SU-DHL-6 (cell line): ENCODE data around the gene ZNF74.

Experiments used
- H2AFZ ChIP-seq: fragments of 200-600 bp; sonication (generic); 2 replicates; pipeline ENCODE4 v1.6.1; 2014; ENCODE audit warnings: low read depth, mild to moderate bottlenecking, moderate library complexity, mixed read lengths, antibody characterized with exemption, low read length; ENCODE audit not compliant: severe bottlenecking
- H3F3A ChIP-seq: fragments of 200-600 bp; shearing (Covaris generic); 2 replicates; pipeline ENCODE4 v1.6.0; 2016; ENCODE audit warnings: antibody characterized with exemption, mild to moderate bottlenecking; ENCODE audit not compliant: insufficient read depth
- H3K27ac ChIP-seq: fragments of 200-600 bp; sonication (generic); 2 replicates; pipeline ENCODE4 v1.5.1; 2016; ENCODE audit warnings: low read depth, mild to moderate bottlenecking, low read length, moderate library complexity, mixed read lengths
- H3K27me3 ChIP-seq: fragments of 200-600 bp; sonication (generic), shearing (Covaris generic); 2 replicates; pipeline ENCODE4 v1.6.0; 2014; ENCODE audit warnings: mild to moderate bottlenecking, low read length
- H3K36me3 ChIP-seq: fragments of 200-600 bp; sonication (generic); 2 replicates; pipeline ENCODE4 v1.6.1; 2014; ENCODE audit warnings: mild to moderate bottlenecking, low read length, mixed read lengths
- H3K4me2 ChIP-seq: fragments of 300-600, 200-600 bp; shearing (Covaris generic), sonication (generic); 2 replicates; pipeline ENCODE4 v1.6.0; 2014; ENCODE audit warnings: low read length, low read depth, mild to moderate bottlenecking; ENCODE audit not compliant: poor library complexity, severe bottlenecking
- H3K4me3 ChIP-seq: fragments of 200-600 bp; sonication (generic); 2 replicates; pipeline ENCODE4 v1.5.1; 2014; ENCODE audit warnings: antibody characterized with exemption, low read length, mild to moderate bottlenecking, mixed read lengths; ENCODE audit not compliant: insufficient read depth, poor library complexity, severe bottlenecking
- H3K79me2 ChIP-seq: fragments of 200-600 bp; sonication (generic); 2 replicates; pipeline ENCODE4 v1.6.1; 2014; ENCODE audit warnings: mild to moderate bottlenecking, low read length, moderate library complexity; ENCODE audit not compliant: insufficient read depth
- H3K9ac ChIP-seq: fragments of 200-600 bp; sonication (generic); 2 replicates; pipeline ENCODE4 v1.7.0; 2014; ENCODE audit warnings: mild to moderate bottlenecking, low read length
- H3K9me2 ChIP-seq: fragments of 200-600 bp; sonication (generic); replicated peaks from 2 replicates; pipeline ENCODE4 v1.6.1; 2014; ENCODE audit warnings: low read length; ENCODE audit not compliant: insufficient read depth
- H3K9me3 ChIP-seq: fragments of 200-600 bp; sonication (generic); 2 replicates; pipeline ENCODE4 v1.6.1; 2014; ENCODE audit warnings: low read length, mixed read lengths; ENCODE audit not compliant: insufficient read depth
- H4K20me1 ChIP-seq: fragments of 200-600 bp; sonication (generic); 2 replicates; pipeline ENCODE4 v1.6.1; 2014; ENCODE audit warnings: low read depth, mild to moderate bottlenecking, antibody characterized with exemption, low read length, moderate library complexity, mixed read lengths
- EZH2phosphoT487 ChIP-seq: fragments of 200-600 bp; sonication (generic), shearing (Covaris generic); conservative IDR thresholded peaks from 2 replicates; pipeline ENCODE4 v1.6.1; 2018; ENCODE audit warnings: mild to moderate bottlenecking, antibody characterized with exemption, low read length, moderate library complexity, mixed read lengths
- TF ChIP-seq, protein P1 (sequence below): fragments of 200-600 bp; sonication (generic); IDR thresholded peaks from one replicate; pipeline ENCODE4 v1.5.1; 2017; ENCODE audit warnings: antibody characterized with exemption, mild to moderate bottlenecking, low read length, moderate library complexity; ENCODE audit not compliant: insufficient read depth, poor library complexity, severe bottlenecking

ZNF74 gene

DNA sequence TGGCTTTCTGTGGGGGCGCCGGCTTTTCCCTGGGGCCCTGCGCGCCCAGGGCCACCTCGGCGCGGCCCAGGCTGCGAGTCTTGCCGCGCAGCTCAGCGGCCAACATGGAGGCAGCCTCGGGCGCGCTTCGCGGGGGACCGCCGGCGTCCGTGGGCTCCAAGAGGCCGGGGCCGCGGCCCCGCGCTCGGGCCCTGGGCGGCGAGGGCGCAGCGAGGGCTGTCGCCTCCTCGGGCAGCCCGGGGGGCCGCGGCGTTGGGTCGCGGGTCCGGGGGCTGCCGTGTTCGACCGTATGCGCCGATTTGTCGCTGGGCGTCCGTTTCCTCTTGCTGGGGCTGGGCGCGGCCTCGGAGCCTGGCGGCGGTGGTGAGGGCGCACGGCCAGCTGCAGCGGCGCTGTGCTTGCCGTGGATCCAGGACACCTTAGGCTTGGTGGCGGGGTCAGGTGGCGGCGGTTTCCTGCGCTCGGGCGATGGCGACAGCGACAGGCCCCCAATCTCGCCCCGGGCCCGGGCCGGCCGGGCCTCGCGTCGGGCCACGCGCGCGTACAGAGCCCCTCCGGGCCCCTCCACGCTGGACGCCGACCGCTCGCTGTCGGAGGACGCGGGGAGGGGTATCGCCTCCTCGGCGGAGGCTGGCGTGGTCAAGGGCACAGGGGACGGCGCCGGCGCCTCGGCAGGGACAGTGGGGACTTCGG is 31.8 kb downstream of the ZNF74 start:
- Histone ChIP-seq H2AFZ (no peak overlapping the region), H3K27me3 (no peaks in the 10 kb centered on the region), H3K4me2 (no peak overlapping the region), H3K27ac (no peak overlapping the region), H3K4me3 (no peak overlapping the region), H4K20me1 (no peaks in the 10 kb centered on the region), H3F3A (no peaks in the 10 kb centered on the region), H3K9me2 (no peaks in the 10 kb centered on the region), H3K36me3 (no peaks in the 10 kb centered on the region), H3K9ac (no peak overlapping the region), H3K79me2 (no peaks in the 10 kb centered on the region), H3K9me3 (no peaks in the 10 kb centered on the region)
- TF ChIP-seq, protein P1, sequence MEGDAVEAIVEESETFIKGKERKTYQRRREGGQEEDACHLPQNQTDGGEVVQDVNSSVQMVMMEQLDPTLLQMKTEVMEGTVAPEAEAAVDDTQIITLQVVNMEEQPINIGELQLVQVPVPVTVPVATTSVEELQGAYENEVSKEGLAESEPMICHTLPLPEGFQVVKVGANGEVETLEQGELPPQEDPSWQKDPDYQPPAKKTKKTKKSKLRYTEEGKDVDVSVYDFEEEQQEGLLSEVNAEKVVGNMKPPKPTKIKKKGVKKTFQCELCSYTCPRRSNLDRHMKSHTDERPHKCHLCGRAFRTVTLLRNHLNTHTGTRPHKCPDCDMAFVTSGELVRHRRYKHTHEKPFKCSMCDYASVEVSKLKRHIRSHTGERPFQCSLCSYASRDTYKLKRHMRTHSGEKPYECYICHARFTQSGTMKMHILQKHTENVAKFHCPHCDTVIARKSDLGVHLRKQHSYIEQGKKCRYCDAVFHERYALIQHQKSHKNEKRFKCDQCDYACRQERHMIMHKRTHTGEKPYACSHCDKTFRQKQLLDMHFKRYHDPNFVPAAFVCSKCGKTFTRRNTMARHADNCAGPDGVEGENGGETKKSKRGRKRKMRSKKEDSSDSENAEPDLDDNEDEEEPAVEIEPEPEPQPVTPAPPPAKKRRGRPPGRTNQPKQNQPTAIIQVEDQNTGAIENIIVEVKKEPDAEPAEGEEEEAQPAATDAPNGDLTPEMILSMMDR, result no peak
- TF ChIP-seq EZH2phosphoT487, result no peak

DNA sequence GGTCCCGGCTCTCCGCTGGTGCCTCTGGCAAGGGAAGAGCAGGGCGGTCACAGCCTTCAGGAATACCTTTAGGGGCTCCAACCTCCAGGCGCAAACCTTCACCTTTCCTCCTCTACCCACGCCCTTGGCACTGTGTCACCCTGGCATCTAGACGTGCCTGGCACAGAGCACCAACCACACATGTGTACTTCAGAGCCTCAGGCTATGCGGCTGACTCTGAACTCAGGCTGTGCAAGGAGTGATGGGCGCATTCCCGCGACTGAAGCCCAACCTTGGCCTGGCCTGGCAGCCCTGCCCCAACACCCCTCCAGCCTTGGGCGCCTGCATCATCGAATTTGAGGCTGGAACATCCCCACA is 32.3 kb downstream of the ZNF74 start:
- no peak for TF ChIP-seq EZH2phosphoT487
- TF ChIP-seq, protein P1, result no peak
- Histone ChIP-seq H2AFZ (no peak overlapping the region), H3F3A (no peaks in the 10 kb centered on the region), H3K79me2 (no peaks in the 10 kb centered on the region), H3K27me3 (no peaks in the 10 kb centered on the region), H3K27ac (no peak overlapping the region), H3K9ac (no peak overlapping the region), H3K9me3 (no peaks in the 10 kb centered on the region), H3K36me3 (no peaks in the 10 kb centered on the region), H3K9me2 (no peaks in the 10 kb centered on the region), H3K4me3 (no peak overlapping the region), H4K20me1 (no peaks in the 10 kb centered on the region), H3K4me2 (no peak overlapping the region)

DNA sequence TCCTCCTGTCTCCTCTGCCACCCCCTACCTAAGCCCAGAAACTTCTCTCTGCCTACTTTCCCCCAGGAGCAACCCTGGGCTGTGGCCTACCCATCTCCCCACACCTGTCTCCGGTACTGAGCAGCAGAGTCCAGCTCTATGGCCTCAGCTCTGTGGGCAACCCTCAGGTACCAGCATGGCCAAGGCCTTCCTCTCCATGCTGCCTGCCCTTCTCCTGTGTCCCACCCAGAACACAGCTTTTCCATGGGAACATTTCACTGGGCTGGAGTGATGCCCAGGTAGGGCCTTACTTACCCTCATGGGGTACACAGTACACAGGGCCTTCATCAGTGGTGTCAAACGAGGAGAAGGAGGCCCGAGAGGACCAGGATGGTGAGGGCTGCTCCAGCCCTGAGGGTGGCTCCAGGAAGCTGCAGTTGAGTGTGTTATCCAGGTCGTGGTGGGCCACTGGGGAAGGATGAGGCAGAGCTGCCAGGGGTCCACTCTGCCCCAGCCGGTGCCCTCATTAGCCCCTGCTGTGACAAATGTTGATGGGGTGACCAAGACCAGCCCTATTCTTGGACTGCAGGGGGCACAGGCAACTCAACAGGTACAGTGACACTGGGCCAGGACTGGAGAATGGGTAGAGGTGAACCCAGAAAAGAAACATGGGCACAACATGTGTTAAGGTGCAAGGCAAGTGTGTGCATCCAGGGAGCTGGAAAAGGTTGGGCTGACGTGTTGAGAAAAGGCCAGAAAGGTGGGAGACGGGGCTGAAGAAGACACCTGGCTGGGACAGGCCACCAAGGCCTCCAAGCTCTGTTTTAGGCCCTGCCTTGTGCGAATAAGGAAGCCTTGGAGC is 33.4 kb downstream of the ZNF74 start:
- Histone ChIP-seq H3K4me2 (no peak overlapping the region), H3K9ac (no peak overlapping the region), H3K27me3 (no peaks in the 10 kb centered on the region), H4K20me1 (no peaks in the 10 kb centered on the region), H3K4me3 (no peak overlapping the region), H3K79me2 (no peaks in the 10 kb centered on the region), H3F3A (no peaks in the 10 kb centered on the region), H3K36me3 (no peaks in the 10 kb centered on the region), H3K9me3 (no peaks in the 10 kb centered on the region), H3K27ac (no peak overlapping the region), H2AFZ (no peak overlapping the region), H3K9me2 (no peaks in the 10 kb centered on the region)
- no peak for TF ChIP-seq EZH2phosphoT487
- TF ChIP-seq, protein P1, result no peak
